T-helper 2 cell treated with Interferon-gamma antibody and Interleukin-4, amounts not matched to agents 100 ng/mL and 5 ng/mL, for 36 hours (primary cell): ENCODE results near the gene ROBO4. TPM values are rescaled to one million over a fixed set of nuclear protein-coding genes. Genes with fewer than 3 reads are reported as not detected.

ENCODE experiments used
- intact Hi-C: fragments of 100-400 bp; cut with micrococcal nuclease; formaldehyde crosslinking; loops from one replicate; pipeline ENCODE4 v1.15.1; 2023
- total RNA-seq: library from RNA; stranded (reverse); gene quantifications from 2 replicates; pipeline ENCODE4 v1.2.3, GENCODE V29; 2022

ROBO4 gene
- total RNA-seq, 1 donor from 2014 or later = 0.20 TPM

GRCh38 chr11:124874571-124875255 lies 23.0 kb downstream of the ROBO4 start:
- intact Hi-C loops = loop anchor here (5.0 to 10.0 kb wide), 2 partner anchors 190 to 1013 kb away; partner anchors contain the start of genes HYLS1 and SLC37A2

DNA sequence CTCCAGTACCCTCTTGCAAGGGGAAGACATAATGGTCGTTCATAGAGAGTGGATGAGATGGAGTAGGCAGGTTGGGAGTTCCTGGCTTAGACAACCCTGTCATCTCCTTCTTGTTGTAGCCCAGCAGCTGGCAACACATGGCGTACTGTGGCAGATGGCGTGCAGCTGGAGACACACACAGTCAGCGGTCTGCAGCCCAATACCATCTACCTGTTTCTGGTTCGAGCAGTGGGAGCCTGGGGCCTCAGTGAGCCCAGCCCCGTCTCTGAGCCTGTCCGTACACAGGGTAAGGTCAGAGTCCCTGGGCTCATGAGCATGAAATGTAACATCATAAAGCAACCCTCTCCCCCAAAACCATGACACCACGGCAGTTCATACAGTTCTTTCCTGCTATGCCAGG lies 23.7 kb downstream of the ROBO4 start:
- intact Hi-C loops = loop anchor here (10.0 kb wide), 1 partner anchor 191 kb away; the partner anchor contains the start of gene SLC37A2

DNA sequence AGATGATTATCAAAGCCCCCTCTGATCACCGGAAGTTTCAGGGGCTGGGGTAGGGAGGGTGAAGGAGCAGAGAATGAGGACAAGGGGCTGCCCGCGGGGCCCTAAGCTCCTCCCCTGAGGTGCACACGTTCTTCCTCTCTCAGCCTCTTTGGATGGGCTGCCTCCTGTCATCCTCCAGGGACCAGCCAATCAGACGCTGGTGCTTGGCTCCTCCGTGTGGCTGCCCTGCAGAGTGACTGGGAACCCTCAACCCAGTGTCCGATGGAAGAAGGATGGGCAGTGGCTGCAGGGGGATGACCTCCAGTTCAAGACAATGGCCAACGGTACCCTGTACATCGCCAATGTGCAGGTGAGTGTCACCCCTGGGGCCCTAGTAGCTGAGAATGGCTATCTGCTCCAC lies 24.9 kb downstream of the ROBO4 start:
- intact Hi-C loops = loop anchor here (10.0 kb wide), 1 partner anchor 192 kb away; the partner anchor contains the start of gene SLC37A2

DNA sequence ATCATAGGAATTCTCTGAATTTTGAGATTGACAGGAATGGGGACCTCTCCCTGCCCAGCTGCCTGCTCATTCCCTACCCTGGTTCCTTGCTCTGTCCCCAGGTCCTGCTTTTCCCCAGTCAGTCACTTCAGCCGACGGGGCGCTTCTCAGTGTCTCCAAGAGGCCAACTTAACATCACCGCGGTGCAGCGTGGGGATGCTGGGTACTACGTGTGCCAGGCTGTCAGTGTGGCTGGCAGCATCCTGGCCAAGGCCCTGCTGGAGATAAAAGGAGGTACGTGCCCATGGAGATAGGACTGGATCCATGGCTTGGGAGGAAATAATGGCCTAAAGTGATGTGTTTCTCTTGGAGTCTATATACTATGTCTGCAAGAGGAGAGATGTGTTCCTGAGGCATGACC lies 25.4 kb downstream of the ROBO4 start:
- intact Hi-C loops = loop anchor here (10.0 kb wide), 1 partner anchor 193 kb away; the partner anchor contains the start of gene SLC37A2

GRCh38 chr11:124870430-124870829 lies 27.2 kb downstream of the ROBO4 start:
- intact Hi-C loops = loop anchor here (10.0 kb wide), 1 partner anchor 194 kb away; the partner anchor contains the start of gene SLC37A2

GRCh38 chr11:124869856-124870387 lies 27.7 kb downstream of the ROBO4 start:
- intact Hi-C loops = loop anchor here (5.0 to 10.0 kb wide), 2 partner anchors 195 to 297 kb away; partner anchors contain the start of gene SLC37A2

DNA sequence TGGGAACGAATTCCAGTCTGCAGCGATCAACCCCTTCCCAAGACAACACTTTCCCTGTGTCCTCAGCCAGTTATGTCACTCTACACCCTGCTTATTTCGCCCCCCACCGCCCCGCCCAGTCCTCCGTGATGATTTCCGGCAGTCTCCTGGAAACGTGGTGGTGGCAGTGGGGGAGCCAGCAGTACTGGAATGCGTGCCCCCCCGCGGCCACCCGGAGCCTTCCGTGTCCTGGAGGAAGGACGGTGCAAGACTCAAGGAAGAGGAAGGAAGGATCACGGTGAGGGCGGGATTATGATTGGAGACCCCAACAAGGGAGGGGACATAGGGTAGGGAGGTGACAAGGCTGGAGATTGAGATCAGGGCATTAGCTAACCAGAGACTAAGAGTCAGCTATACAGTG lies 28.3 kb downstream of the ROBO4 start:
- intact Hi-C loops = loop anchor here (5.0 kb wide), 1 partner anchor 298 kb away; no protein-coding TSS in a partner anchor

DNA sequence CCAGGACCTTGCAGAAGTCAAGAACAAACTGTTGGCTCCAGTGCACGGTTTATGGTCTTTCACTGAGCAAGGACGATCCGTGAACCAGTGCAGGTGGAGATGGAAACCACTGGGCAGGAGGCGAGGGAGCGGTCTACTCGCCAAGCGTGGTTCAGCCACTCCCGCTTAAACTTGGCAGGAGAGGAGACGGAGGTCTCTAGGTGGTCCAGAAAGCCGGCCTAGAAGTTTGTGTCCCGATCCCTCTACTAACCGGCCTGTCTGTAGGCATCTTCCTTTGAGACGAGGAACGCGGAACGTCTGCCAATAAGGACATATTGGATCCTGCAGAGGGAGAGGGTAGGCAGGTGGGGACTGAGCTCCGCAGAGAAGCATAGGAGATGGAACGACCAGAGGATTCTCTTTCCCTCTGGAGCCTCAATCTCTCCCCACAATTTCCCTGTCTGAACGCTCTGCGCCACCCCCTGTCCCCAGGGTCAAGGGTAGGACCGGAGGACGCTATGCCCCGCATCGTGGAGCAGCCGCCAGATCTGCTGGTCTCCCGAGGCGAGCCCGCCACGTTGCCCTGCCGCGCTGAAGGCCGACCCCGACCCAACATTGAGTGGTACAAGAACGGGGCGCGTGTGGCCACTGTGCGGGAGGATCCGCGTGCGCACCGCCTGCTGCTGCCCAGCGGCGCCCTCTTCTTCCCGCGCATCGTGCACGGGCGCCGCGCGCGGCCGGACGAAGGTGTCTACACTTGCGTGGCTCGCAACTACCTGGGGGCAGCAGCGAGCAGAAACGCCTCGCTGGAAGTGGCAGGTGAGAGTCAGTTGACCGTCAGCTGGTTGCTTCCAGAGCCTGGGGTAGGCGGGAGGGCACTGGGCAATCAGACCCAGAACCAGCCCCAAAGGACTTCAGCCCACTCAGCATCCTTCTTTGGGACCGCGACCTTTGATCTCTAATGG lies 29.1 kb downstream of the ROBO4 start:
- intact Hi-C loops = loop anchor here (5.0 kb wide), 1 partner anchor 299 kb away; no protein-coding TSS in a partner anchor

GRCh38 chr11:124867700-124868099 lies 30.0 kb downstream of the ROBO4 start:
- intact Hi-C loops = loop anchor here (1.0 to 5.0 kb wide), 4 partner anchors 25 to 300 kb away; partner anchors contain the start of genes SIAE and SPA17

DNA sequence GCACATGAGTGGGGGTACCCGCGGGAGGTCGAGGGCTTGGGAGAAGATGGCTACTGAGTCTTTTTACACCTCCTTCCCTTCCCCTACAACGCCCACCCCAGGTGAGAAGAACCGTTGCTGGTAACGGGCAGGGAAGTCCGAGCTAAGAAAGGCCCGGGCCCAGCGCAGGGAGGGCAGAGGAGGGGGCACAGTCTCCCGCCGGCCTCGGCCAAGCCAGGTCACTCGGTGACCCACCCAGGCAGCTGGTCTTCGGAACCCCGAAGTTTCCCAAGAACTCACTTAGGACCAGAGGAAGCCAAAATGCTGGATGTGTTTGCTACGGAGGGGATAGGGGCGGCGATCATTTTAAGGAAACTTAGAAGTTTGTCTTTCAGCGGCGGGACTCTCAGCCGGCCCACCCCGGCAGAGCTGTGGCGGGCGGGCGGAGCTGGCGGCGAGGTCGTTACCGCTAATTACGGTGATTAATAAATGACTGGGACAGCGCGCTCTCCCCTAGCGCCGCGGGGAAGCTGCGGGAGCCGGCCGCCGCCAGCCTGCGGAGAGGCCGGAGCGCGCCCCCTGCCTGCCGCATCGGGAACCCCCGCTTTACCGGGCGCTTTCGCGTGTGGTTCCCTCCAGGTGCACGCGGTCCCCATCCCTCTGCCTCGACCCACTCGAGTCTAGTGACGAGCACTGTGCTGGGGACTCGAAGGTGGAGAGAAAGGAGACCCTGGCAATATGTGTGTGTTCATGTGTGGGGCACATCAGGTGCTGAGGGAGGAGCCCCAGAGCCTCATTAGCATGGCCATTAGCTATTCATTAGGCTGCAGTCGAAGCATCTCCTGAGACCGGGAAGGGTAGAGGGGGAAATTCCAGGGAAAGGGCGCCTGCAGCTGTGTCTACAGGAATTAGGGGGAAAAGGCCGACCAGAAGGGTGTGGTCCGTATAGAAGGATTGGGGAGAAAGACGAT lies 31.5 kb downstream of the ROBO4 start:
- intact Hi-C loops = loop anchor here (1.0 to 5.0 kb wide), 4 partner anchors 10 to 301 kb away; partner anchors contain the start of genes SIAE and SPA17

DNA sequence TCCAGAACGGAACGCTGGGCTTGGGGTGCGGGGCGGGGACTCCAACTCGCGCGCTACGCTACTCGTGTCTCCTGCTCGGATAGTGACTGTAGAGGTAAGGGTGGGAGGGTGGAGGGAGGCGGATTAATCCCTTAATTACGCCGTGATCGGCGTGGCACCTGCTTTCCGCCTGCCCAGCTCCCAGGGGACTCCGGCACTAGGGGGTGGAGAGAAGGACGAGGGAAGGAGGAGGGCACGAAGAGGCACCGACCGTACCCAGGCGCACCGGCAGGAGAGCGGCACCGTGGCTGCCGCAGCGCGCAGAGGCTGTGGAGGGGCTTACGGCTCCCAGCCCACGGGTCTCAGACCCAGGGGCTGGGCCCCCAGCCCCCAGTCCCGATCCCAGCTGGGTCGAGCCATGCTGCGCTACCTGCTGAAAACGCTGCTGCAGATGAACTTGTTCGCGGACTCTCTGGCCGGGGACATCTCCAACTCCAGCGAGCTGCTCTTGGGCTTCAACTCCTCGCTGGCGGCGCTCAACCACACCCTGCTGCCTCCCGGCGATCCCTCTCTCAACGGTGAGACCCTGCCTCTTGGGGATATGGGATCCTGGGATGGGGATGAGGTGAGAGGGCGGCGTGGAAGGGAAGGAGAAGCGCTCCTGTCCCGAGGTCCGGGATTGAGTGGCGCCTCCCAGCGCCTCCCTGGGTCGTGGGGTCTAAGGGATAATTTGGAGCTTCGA lies 32.3 kb downstream of the ROBO4 start, which contains the start of gene ROBO3:
TSS of gene ROBO3 (plus strand) at position 252 of the 721 bp plus-strand sequence. CDS start at position 398, 146 bp downstream.
- intact Hi-C loops = loop anchor here (5.0 kb wide), 1 partner anchor 302 kb away; no protein-coding TSS in a partner anchor

DNA sequence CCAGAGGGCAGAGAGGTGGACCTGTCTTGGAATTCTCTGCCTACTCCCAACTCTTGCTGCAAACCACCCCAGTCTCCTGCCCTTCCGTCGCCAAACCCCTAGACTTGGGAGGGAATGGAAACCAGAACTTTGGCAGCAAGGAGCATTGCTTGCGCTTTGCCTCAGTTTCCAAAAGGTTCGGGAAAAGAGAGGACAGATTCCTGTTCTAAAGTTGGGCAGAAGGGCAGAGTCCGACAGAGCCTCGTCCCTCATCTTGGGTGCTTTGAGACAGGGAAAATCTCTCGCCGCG lies 32.8 kb downstream of the ROBO4 start:
- intact Hi-C loops = loop anchor here (5.0 kb wide), 1 partner anchor 302 kb away; no protein-coding TSS in a partner anchor

DNA sequence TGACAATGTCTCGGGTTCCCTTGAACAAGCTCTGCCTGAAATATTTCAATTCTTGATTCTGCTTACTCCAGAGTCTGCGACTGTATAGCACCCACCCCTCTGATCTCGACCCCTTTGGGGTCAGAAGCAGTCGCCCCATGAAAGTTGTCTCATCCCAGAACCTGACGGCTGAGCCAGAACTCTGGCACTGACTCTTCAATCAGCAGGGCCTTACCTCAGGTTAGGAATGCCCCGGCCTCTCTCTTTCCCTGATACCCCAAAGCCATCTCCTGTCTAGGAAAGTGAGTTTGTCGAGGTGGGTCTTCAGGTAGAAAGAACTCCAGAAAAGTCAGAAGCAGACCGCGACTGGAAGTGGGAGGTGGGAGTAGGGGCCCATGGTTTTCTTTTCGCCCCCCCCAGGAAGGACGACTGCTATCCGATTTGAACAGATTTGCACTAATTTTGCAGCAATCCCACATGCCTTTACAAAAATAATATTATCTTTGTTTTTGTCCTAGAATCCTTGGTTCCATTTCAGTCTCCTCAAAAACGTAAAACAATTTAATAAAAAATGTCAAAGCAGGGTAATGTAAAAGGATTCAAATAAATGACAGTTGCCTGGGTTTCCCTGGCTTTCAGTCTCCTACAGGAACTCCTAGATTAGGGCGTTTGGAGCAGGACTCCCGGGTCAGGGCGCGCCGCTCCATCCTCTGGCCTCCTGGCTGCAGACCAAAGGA lies 33.3 kb downstream of the ROBO4 start:
- intact Hi-C loops = no loop called here

GRCh38 chr11:124863826-124864165 lies 33.9 kb downstream of the ROBO4 start:
- intact Hi-C loops = no loop called here

GRCh38 chr11:124863137-124863825 lies 34.4 kb downstream of the ROBO4 start:
- intact Hi-C loops = no loop called here

DNA sequence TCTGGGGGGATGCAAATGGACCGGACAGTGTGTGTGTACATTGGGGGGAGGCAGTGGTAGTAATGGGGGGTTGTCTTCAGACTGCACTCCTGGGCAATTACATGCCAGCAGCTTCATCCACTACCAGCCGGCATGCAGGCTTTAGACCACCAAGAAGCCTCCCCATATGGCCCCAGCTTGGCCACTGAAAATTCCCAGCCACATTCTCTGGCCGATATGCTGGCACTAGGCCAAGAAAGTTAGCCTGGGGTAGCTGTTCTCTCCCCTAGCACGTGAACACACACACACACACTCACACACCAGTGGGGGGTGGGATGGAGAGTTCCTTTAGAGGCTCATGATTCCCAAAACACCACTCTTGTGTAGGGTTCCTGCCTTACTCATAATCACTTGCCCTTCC lies 36.0 kb downstream of the ROBO4 start:
- intact Hi-C loops = no loop called here

DNA sequence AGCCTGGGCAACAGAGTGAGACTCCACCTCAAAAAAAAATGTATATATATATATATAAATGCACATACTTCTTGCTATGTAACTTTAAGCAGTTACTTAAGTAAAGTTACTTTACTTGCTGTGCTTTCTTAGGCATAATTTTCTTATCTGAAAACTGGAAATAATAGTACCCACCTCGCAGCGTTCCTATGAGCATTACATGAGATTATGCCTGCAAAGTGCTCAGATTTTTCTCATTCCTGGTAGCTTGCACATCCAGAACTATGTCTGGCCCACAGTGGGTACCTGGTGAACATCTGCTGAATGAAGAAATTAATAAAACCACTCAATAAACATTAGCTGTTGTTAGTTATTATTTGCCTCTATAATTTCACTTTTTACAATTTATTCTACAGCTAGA lies 38.5 kb downstream of the ROBO4 start:
- intact Hi-C loops = no loop called here

DNA sequence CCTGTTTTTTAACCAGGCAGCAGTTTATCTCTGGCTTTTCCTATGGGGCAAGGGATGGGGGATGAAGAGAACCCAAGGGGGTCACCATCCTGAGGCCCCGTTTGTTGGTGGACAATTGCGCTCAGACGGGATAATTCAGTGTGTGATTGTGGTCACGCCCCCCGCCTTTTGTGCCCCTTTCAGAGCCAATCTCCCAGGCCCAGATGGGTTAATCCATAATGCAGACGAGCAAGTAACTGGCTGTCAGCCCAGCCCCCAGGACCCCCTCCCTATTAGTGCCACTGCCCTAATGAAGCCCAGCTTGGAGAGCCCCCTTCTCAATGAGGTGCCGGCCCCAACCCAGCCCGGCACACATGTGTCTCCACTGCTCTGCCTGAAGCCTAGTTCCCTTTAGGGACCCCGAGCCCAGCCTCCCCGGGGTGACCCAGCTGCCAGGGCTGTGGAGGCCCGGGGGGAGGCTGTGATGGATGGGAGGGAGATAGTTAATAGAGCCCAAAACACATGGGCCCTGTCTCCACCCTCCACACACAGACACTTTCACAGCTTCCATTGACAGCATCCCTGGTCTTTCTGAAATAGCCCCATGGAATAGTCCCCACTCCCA lies 51.5 kb downstream of the ROBO4 start:
- intact Hi-C loops = no loop called here
